Activated naive CD8-positive, alpha-beta T cell treated with anti-CD3 and anti-CD28 coated beads, Interleukin-2, amount 50 U/mL, for 24 hours (primary cell): ENCODE results near the gene ADIRF.
A peak's percentile ranks its signal among the peaks of the same experiment; 100 is the strongest.
"Not testable (repeated sequence)": the region's sequence is repeated elsewhere in the genome, so short reads cannot be mapped to it uniquely, and the experiment has no call there.

Experiments used
- ATAC-seq: fragments of 150-1000 bp; cut with Tn5 transposase; one replicate; pipeline ENCODE4 v1.10.0; 2021
- DNase-seq: peaks from one replicate; pipeline ENCODE4 v3.0.0; 2021
- H3K27ac Mint-ChIP-seq: one replicate; pipeline ENCODE4 v1.8.0; 2021; ENCODE audit warnings: mild to moderate bottlenecking, mixed read lengths
- H3K27me3 Mint-ChIP-seq: one replicate; pipeline ENCODE4 v1.8.0; 2021; ENCODE audit warnings: mixed read lengths
- H3K36me3 Mint-ChIP-seq: one replicate; pipeline ENCODE4 v1.8.0; 2021; ENCODE audit warnings: low read depth, mixed read lengths
- H3K4me1 Mint-ChIP-seq: one replicate; pipeline ENCODE4 v1.8.0; 2021; ENCODE audit warnings: mixed read lengths
- H3K4me3 Mint-ChIP-seq: one replicate; pipeline ENCODE4 v1.8.0; 2021; ENCODE audit warnings: mild to moderate bottlenecking, moderate library complexity, mixed read lengths
- H3K9me3 Mint-ChIP-seq: one replicate; pipeline ENCODE4 v1.8.0; 2021; ENCODE audit warnings: mixed read lengths

Gene ADIRF

DNA sequence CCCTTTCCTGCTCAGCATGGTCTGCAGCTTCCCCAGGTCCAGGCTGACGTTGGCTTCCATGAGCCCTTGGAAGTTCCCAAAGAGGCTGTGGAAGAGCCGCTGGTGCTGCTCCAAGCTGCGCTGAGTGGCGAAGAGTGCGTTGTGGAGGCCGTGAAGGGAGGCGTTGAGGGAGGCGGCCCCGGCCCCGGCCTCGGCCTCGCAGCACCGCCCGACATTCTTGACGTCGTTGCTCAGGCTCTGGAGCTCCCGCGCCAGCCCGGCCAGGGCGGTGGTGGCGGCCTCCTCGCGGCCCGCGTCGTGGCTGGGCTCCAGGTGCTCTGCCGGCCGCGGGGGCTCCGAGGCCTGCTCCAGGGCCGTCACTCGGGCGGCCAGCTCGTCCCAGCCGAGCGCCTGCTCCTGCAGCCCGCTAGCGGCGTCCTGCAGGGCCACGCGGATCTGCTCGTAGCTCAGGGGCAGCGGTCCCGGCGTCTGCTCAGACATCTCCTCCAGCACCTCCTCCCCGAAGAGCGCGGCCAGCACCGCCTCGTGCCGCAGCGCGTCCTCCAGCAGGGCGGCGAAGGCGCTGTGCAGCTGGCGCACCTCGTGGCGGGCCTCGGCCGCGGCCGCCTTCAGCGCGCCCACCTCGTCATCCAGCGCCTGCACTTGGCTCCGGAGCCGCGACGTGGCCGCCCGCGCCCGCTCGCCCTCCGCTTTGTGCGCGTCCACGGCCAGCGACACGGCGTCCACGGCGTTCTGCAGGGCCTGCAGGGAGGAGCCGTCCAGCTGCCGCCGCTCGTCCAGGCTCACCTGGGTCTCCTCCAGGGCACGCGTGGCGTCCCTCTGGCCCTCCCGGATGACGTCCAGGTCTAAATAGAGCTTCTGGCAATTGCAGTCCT is 25.6 kb upstream of the ADIRF start:
- peaks cover 5% of the 10 kb centered on the region for H3K4me1 Mint-ChIP-seq
- no peaks in the 10 kb centered on the region for H3K9me3 Mint-ChIP-seq
- no peak for DNase-seq
- ATAC-seq = no peak
- H3K4me3 Mint-ChIP-seq = no peak overlapping the region
- no peaks in the 10 kb centered on the region for H3K27me3 Mint-ChIP-seq
- no peak overlapping the region for H3K27ac Mint-ChIP-seq
- no peaks in the 10 kb centered on the region for H3K36me3 Mint-ChIP-seq

DNA sequence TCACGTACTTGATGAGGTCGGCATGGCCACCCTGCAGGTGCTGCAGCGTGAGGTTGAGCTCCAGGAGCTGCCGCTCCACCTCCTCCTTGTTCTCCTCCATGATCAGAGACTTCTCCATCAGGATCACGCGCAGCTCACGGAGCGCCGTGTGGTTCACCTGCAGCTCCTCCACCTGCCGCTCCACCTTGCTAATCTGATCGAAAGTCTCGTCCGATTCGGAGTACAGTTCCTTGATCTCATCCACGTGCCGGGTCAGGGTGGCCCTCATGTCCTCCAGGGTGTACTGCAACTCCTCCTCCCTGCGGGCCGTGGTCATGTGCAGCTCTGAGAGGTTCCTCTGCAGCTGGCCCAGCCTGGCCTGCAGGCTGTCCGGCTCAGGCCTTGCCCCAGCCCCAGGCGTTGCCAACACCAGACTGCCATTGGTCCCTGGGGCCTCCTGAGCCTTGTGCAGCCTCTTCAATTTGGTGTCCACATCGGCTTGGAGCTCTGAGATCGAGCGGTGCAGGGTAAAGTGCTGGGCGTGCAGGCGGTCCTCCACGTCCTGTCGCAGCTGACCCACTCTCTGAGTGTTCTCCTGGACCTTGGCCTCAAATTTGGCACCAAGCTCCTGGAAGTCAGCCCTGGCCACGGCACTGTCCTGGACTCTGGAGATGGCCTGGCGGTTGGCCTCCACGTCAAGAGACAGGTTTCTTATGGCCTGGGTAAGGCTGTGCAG is 24.8 kb upstream of the ADIRF start:
- ATAC-seq (no peak), DNase-seq (no peak)
- H3K4me1 Mint-ChIP-seq = peaks cover 5% of the 10 kb centered on the region
- no peak overlapping the region for H3K27ac Mint-ChIP-seq
- no peaks in the 10 kb centered on the region for H3K36me3 Mint-ChIP-seq
- no peaks in the 10 kb centered on the region for H3K9me3 Mint-ChIP-seq
- H3K4me3 Mint-ChIP-seq = no peak overlapping the region
- no peaks in the 10 kb centered on the region for H3K27me3 Mint-ChIP-seq

DNA sequence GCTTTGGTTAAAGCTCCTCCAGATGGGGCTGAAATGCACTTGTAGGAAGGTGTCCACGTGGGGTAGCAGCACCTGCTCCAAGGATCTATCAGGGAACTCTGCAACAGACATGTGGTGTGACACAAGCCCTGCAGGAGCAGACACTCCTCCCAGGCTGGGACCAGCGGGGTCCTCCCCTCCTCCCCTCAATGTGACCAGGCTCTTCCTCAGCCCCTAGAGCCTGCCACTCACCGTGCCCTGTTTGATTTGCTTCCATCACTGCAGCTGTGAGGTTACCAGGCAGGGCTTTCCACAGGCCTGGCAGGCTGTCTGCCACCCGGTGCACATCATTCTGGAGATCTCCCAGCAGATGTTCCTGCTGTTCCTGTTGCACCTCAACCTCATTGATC is 24.3 kb upstream of the ADIRF start:
- no peak overlapping the region for H3K27ac Mint-ChIP-seq
- no peaks in the 10 kb centered on the region for H3K36me3 Mint-ChIP-seq
- H3K4me1 Mint-ChIP-seq = peaks cover 5% of the 10 kb centered on the region

DNA sequence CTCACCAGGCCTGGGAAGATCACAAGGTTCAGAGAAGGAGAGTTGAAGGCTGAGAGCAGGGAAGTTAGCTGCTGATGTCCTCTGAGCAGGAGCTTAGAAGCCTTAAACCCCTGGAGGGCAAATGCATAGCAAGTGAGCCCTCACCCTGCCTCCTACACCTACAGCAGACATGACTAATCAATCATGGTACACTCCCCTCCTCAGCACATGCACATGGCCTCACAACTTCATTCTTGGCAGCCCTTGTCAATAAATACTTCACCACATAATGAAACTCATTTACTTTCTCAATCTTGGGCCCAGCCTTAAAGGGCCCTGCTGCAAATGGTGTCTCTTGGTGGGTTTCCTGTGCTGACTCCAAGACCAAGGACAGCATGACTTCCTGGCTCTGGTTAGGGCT is 23.8 kb upstream of the ADIRF start:
- H3K4me3 Mint-ChIP-seq = no peak overlapping the region
- H3K27me3 Mint-ChIP-seq = no peaks in the 10 kb centered on the region
- no peak overlapping the region for H3K27ac Mint-ChIP-seq
- H3K9me3 Mint-ChIP-seq = no peaks in the 10 kb centered on the region
- H3K36me3 Mint-ChIP-seq = no peaks in the 10 kb centered on the region
- ATAC-seq (peak; percentile 38), DNase-seq (no peak)
- H3K4me1 Mint-ChIP-seq = peaks cover 5% of the 10 kb centered on the region

More for the DNA sequence above, 24.3 kb upstream of the ADIRF start:
- H3K27me3 Mint-ChIP-seq = no peaks in the 10 kb centered on the region
- H3K9me3 Mint-ChIP-seq = no peaks in the 10 kb centered on the region
- DNase-seq = no peak
- H3K4me3 Mint-ChIP-seq = no peak overlapping the region
- no peak for ATAC-seq

DNA sequence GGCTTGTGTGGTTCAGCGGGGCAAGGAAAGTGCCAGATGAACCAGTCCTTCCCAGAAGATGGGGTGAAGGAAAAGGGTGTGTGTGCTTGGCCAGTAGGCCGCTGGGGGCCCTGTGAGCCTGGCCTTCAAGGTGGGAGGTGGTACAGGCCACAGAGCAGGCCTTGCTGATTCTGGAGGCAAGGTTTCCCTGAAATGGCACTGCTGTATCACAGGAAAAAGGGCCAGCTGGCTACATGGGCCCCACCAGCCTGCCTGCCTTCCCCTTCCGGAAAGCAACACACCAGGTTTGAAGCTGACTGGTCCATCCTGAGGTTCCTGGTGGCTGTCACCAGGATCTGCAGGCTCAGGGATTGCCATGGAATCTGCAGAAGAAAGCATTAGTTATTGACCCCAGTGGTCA is 23.4 kb upstream of the ADIRF start:
- peaks cover 5% of the 10 kb centered on the region for H3K4me1 Mint-ChIP-seq
- H3K9me3 Mint-ChIP-seq = no peaks in the 10 kb centered on the region
- no peaks in the 10 kb centered on the region for H3K27me3 Mint-ChIP-seq
- H3K27ac Mint-ChIP-seq = no peak overlapping the region
- ATAC-seq = no peak
- H3K36me3 Mint-ChIP-seq = no peaks in the 10 kb centered on the region
- H3K4me3 Mint-ChIP-seq = no peak overlapping the region
- no peak for DNase-seq

DNA sequence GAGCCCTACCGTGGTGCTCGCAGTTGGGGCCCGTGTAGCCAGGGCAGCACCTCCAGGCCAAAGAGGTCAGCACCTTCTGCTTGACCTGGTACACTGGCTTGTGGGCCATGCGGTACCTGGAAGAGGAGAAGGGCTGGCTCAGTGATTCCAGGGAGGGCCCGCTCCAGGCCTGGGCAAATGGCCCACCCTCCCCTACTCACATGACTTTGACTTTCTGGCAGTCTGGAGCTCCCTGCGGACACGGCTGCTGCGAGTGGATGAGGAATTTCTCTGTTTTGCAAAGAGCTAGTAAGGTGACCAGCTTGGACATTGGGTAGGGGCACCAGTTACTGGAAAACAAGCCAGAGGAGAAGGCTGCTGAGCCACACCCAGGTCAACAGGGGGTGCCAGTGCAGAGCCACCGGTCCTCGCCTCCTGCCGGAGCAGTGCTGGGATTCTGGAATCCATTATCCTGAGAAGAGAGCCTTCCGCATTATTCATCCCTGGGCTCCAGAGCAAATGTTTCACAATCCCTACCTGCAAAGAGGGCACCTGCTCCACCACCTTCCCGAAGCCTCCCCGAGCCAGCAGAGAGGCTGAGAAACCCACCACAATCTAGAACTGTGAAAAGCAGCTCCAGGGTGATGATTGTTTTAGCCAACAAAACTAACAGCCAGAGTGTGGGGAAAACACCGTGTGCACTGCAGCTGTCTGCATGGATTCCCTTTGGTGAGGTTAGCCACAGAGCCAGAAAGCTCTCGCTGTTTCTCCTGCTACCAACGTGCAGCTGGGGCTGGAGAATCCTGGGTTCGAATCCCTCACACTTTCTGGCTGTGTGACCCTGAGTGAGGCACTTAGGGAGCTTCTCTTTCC is 22.7 kb upstream of the ADIRF start:
- no peak for DNase-seq

DNA sequence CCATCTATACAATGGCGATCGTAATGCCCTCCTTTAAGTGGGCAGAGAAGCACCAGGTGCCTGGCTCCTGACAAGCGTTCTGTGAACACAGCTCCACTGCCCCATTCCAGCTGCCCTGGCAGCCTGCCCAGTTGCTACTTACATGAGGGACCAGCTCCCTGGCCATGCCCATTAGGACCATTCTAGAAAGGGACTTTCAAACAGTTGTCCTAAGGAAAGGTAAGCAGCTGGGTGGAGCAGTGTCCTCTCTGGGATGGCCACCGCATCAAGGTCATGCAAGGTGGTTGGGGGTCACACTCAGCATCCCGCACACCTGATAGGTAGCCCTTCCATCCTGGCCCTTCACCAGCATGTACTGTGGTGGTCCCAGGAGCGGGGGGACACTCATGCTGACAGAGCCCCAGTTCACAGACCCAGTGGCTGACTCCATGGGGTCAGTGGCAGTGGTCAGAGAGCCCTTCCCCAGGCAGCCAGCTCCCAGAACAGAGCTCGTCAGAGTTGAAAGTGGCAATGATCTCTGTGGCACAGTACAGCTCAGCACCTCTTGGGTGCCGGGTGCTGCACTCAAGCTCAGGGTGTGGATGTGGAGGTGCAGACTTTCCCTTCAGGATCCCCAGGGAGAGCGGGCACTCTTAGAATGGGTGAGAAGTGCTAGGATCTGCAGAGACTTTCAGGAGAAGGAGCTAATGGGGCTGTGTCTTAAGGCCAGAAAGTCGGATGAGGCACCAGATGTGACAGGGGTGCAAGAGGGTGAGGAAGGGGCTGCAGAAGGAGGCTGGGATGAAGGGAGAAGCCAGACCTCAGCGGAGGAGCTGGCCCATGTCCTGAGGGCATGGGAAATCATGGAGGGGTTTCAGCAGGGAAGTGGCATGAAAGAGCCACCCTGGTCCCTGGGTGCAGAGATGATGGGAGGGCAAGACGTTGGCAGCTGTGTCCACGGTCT is 21.8 kb upstream of the ADIRF start:
- Mint-ChIP-seq H3K4me1 (peaks cover 13% of the 10 kb centered on the region), H3K27ac (no peak overlapping the region), H3K9me3 (no peaks in the 10 kb centered on the region), H3K4me3 (no peak overlapping the region), H3K27me3 (no peaks in the 10 kb centered on the region), H3K36me3 (no peaks in the 10 kb centered on the region)
- no peak for ATAC-seq
- DNase-seq = no peak

More for the DNA sequence above, 22.7 kb upstream of the ADIRF start:
- no peaks in the 10 kb centered on the region for H3K36me3 Mint-ChIP-seq
- peaks cover 9% of the 10 kb centered on the region for H3K4me1 Mint-ChIP-seq
- H3K27me3 Mint-ChIP-seq = no peaks in the 10 kb centered on the region
- no peaks in the 10 kb centered on the region for H3K9me3 Mint-ChIP-seq
- H3K4me3 Mint-ChIP-seq = no peak overlapping the region
- H3K27ac Mint-ChIP-seq = no peak overlapping the region
- ATAC-seq = no peak

DNA sequence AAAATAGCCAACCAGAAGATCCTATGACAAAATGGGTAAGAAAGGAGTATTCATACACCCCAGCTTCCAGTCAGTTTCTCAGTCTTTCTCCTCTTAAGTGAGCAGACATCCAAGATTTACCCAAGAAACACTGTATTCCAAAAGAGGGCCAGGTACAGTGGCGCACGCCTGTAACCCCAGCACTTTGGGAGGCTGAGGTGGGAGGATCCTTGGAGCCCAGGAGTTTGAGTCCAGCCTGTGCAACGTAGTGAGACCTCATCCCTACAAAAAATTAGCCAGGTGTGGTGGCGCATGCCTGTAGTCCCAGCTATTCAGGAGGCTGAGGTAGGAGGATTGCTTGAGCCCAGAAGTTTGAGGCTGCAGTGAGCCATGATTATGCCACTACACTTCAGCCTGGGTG is 20.5 kb upstream of the ADIRF start:
- H3K36me3 Mint-ChIP-seq, DNase-seq, ATAC-seq, H3K27me3 Mint-ChIP-seq, H3K4me3 Mint-ChIP-seq, H3K27ac Mint-ChIP-seq: not testable (repeated sequence)
- Mint-ChIP-seq H3K4me1 (peaks cover 13% of the 10 kb centered on the region), H3K9me3 (peaks cover 12% of the 10 kb centered on the region)

DNA sequence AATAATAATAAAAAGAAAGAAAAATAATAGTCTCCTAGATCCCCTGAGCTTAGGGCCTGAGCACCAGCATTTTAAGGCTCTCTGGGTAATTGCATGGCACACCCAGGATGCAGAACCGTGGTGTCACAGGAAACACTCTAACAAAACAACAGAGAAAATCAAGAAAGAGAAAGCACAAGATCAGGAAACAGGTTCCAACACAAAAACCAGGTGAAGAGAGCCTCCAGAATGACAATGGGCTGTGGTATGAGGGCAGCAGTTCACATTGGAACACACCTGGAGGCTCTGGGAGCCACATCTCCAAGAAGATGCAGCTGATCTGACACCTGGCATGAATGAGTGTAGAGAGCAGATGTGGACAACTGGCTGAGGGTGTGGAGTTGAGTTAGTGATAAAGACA is 17.9 kb upstream of the ADIRF start:
- Mint-ChIP-seq H3K9me3 (peaks cover 16% of the 10 kb centered on the region), H3K4me1 (peaks cover 8% of the 10 kb centered on the region), H3K36me3 (no peaks in the 10 kb centered on the region), H3K27me3 (no peaks in the 10 kb centered on the region), H3K27ac (peak overlapping the region; percentile 34), H3K4me3 (no peak overlapping the region)
- no peak for DNase-seq
- ATAC-seq = no peak

DNA sequence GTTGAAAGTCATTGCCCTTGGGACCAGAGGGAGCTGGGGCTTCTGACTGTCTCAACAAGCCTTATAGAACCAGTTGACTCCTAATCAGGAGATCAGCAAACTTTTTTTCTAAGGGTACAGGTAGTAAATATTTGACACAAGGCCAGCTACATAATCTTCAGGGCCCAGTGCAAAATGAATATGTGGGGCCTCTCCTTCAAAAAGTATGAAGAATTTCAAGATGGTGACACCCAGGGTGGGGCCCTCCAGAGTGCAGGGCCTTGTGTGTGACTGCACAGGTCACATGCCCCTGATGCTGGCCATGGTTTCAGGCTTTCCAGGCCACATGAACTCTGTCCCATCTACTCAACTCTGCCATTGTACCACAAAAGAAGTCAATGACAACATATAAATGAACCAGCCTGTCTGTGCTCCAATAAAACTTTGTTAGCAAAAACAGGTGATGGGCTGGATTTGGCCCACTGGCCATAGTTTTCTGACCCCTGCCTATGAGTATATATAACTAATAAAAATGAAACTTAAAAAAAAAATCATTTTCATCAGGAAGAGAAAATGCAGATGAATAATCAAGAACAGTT is 17.0 kb upstream of the ADIRF start:
- H3K36me3 Mint-ChIP-seq = no peaks in the 10 kb centered on the region
- no peak overlapping the region for H3K27ac Mint-ChIP-seq
- H3K4me3 Mint-ChIP-seq = no peak overlapping the region

DNA sequence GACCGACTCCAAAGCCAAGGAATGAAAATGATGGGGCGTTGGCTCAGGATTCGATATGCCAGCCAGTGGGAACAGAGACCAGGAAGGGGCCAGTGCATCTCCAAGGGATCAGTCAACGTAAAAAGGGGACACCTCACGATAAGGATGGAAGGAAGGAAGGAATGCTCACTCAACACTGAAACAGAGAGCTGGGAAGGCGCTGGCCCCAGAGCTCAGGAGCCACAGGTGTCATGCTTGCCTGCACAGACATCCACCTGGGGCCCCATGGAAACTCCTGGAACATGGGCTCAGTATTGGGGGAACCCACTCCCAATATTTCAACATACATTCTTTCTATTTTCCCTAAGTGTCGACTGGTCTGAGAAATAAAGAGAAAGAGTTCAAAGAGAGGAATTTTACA is 16.2 kb upstream of the ADIRF start:
- DNase-seq (no peak), ATAC-seq (no peak)
- H3K36me3 Mint-ChIP-seq = no peaks in the 10 kb centered on the region
- no peaks in the 10 kb centered on the region for H3K27me3 Mint-ChIP-seq
- H3K9me3 Mint-ChIP-seq = peaks cover 16% of the 10 kb centered on the region
- H3K4me1 Mint-ChIP-seq = peaks cover 8% of the 10 kb centered on the region
- H3K4me3 Mint-ChIP-seq = no peak overlapping the region
- H3K27ac Mint-ChIP-seq = no peak overlapping the region

More for the DNA sequence above, 17.0 kb upstream of the ADIRF start:
- ATAC-seq (no peak), DNase-seq (no peak)
- H3K27me3 Mint-ChIP-seq = no peaks in the 10 kb centered on the region
- peaks cover 8% of the 10 kb centered on the region for H3K4me1 Mint-ChIP-seq
- peaks cover 16% of the 10 kb centered on the region for H3K9me3 Mint-ChIP-seq

DNA sequence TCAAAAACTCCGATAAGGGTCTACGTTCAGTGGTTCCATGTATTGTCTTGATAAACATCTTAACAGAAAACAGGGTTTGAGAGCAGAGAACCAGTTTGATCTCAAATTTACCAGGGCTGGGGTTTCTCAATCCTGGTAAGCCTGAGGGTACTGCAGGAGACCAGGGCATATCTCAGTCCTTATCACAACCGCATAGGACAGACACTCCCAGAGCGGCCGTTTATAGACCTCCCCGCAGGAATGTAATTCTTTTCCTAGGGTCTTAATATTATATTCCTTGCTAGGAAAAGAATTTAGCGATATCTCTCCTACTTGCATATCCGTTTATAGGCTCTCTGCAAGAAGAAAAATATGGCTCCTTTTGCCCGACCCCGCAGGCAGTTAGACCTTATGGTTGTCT is 15.6 kb upstream of the ADIRF start:
- H3K4me3 Mint-ChIP-seq, H3K4me1 Mint-ChIP-seq, H3K27me3 Mint-ChIP-seq, DNase-seq, ATAC-seq, H3K27ac Mint-ChIP-seq, H3K36me3 Mint-ChIP-seq: not testable (repeated sequence)
- peaks cover 16% of the 10 kb centered on the region for H3K9me3 Mint-ChIP-seq

DNA sequence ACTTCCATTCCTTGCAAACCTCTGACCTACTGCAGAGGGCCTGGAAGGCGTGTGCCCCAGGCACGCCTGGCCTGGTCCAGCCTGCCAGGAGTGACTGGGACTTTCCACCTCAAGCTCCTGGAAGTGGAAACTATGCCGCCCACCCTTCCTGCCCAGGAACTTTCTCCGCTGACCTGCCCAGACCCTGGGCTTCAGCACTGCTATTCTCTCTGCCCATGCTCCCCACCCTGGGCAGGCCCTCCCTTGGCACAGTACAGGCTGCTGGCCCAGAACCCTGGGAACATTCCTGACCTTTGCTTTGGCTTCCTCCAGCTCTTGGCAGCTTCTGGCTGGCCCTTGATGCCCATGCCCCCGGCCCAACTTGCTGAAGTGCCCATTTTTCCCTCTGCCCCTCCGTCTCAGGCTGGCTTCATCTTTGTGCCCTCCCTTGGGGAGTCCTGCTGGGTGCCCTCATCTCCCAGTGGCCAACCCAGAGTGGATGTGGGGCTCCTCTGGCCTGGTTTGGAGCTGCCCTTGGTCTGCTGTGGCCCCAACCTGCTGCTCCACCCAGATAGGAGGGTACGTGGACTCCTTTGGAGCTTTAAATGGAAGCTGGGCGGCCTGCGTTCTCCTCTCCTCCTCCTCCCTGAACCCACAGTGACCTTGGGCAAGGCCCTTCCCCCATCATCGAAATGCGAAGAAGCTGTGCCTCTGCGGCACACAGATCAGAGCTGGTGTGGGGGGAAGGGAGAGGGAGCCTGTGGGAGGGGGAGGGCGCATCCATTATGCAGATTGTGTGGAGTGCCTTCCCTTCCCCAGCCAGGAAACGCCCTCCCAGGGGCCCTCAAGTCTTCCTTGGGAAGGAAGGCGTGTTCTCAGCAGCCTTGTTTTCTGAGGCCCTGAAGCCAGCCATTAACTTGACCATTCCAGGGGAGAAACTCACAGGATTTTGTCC is 14.3 kb upstream of the ADIRF start:
- Mint-ChIP-seq H3K27ac (no peak overlapping the region), H3K9me3 (peaks cover 16% of the 10 kb centered on the region), H3K4me3 (no peak overlapping the region), H3K36me3 (no peaks in the 10 kb centered on the region), H3K27me3 (no peaks in the 10 kb centered on the region), H3K4me1 (peaks cover 8% of the 10 kb centered on the region)
- ATAC-seq (no peak), DNase-seq (no peak)
